GM12872 (cell line): ENCODE data around the gene OGFOD3.

ENCODE experiments used
- CTCF ChIP-seq: IDR thresholded peaks from 3 replicates; pipeline ENCODE4 v1.5.1; 2011; ENCODE audit warnings: low read depth, mild to moderate bottlenecking, low read length, moderate library complexity; ENCODE audit not compliant: insufficient read depth

Gene OGFOD3

GRCh38 chr17:82439194-82439828, 20.9 kb upstream of the OGFOD3 start:
- TF ChIP-seq CTCF = no peak

DNA sequence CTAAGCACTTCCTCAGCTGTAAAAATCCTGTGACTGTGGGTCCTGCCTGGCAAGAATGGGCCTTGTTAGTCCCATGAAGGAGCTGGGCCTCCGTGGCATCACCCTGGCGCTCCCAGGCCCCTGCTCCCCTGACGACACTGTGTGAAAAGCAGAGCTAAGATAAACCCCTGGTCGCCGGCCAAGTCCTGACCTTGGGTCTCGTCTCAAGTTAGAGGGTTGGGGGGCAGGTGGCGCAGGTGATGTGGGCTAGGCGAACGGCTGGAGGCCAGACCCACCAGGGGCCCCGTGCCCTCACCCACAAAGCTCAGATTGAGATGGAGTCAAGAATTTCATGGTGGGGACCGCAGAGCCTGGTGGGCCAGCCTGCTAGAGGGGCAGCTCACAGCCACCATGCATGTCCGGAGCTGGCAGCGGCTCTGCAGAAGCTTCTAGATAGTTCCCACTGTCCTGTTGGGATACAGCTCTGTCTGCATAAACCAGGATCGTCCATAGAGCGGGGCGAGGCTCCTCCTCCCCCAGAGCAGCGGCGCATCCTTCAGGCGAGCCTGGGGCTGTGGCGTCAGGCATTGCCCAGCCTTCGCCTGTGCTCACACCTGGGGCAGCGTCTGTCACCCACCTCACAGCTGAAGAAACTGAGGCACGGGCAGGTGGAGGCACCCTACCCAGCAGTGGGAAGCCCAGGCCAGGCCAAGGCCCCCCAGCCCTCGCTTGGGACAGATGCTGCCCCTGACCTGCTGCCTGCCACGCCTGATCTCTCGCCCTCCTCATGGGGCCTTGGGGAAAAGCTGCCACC, 20.2 kb upstream of the OGFOD3 start:
- no peak for TF ChIP-seq CTCF

- no peak for TF ChIP-seq CTCF
These were observed 18.9 kb upstream of the OGFOD3 start for GRCh38 chr17:82437325-82437668.

GRCh38 chr17:82436601-82437324, 18.4 kb upstream of the OGFOD3 start:
- no peak for TF ChIP-seq CTCF

GRCh38 chr17:82435601-82436583, 17.5 kb upstream of the OGFOD3 start:
- no peak for TF ChIP-seq CTCF

DNA sequence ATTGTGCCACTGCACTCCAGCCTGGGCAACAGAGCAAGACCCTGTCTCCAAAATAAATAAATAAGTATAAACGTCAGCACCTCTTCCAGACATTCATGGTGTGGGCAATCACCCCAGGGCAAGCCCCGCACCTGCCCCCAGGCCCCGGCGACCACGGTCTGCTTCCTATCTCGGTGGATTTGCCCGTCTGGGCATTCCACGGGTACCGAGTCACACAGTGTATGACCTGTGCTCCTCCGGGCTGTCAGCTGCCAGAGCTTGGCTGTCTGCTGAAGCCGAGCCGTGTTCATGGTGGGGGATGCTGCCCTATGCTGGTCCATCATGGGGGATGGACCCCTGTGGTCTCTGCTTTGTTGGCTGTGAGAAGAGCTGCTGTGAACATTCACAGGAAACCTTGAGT, 16.7 kb upstream of the OGFOD3 start:
- TF ChIP-seq CTCF = no peak
